PC-9 (cell line): Measurements from ENCODE around the gene GID4.

Experiments
- EZH2 ChIP-seq: fragments of 200-600 bp; sonication (generic); IDR thresholded peaks from 2 replicates; pipeline ENCODE4 v1.8.0; 2017; ENCODE audit warnings: antibody characterized with exemption, low read depth
- TF ChIP-seq, protein P1 (sequence below): fragments of 200-600 bp; sonication (generic); conservative IDR thresholded peaks from 2 replicates; pipeline ENCODE4 v1.6.1; 2017; ENCODE audit warnings: mixed run types, antibody characterized with exemption, mild to moderate bottlenecking, moderate library complexity

DNA sequence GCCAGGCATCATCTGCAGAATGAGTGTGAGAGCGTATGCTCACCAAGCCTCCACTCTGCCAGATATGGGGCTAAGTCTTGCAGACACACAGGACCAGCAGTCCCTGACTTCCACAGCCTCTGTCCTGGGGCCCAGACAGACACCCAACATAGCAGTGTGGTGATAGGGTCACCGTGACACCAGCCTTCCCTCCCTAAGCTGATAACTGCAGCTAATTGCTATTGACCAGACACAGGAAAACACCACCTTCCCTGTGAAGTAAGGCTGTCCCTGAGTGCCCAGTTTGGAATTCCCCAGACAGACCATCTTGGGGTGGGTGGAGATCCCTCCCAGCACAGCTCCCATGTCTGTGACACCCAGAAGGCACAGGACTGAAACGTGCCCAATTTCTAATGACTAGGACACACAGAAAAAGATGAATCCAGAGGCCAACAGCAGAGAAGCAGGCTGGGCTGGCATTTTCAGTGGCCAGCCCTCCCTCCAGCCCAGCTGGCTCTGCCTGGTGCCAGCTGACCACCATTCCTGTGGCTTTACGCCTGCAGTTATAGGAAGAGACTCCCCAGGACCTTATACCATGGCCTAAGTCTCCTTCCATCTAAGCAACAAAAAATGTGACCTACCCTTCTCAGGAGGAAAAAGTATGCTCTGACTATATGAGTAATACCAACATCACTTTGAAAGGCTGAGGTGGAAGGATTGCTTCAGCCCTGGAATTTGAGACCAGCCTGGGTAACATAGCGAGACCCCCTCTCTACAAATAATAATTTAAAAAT, 30.5 kb upstream of the GID4 start:
- no peak for TF ChIP-seq EZH2
- TF ChIP-seq, protein P1, sequence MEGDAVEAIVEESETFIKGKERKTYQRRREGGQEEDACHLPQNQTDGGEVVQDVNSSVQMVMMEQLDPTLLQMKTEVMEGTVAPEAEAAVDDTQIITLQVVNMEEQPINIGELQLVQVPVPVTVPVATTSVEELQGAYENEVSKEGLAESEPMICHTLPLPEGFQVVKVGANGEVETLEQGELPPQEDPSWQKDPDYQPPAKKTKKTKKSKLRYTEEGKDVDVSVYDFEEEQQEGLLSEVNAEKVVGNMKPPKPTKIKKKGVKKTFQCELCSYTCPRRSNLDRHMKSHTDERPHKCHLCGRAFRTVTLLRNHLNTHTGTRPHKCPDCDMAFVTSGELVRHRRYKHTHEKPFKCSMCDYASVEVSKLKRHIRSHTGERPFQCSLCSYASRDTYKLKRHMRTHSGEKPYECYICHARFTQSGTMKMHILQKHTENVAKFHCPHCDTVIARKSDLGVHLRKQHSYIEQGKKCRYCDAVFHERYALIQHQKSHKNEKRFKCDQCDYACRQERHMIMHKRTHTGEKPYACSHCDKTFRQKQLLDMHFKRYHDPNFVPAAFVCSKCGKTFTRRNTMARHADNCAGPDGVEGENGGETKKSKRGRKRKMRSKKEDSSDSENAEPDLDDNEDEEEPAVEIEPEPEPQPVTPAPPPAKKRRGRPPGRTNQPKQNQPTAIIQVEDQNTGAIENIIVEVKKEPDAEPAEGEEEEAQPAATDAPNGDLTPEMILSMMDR: no peak
